ENCODE data around the gene SBSN. TPM values are rescaled to one million over a fixed set of nuclear protein-coding genes. Genes with fewer than 3 reads are reported as not detected.

The SBSN gene
- total and polyA plus RNA-seq, 9 of the 15 experiments (the other 6 are each of a cell fraction or from before 2014, with no cell fraction given) = 0.05 TPM; not detected in 8

GRCh38 chr19:35557539-35558399 lies 29.7 kb upstream of the SBSN start (continued):
- no peak for TF ChIP-seq E2F1 (CRISPR knock-in tag; IDR thresholded peaks at IDR 0.05)
- TF ChIP-seq MCM3 (IDR thresholded peaks at IDR 0.05) = no peak
- TF ChIP-seq IRF9 (tag; IDR thresholded peaks at IDR 0.05) = no peak
- TF ChIP-seq ZBTB11 (CRISPR knock-in tag; IDR thresholded peaks at IDR 0.05) = no peak
- no peak for TF ChIP-seq ZNF655 (CRISPR knock-in tag; IDR thresholded peaks at IDR 0.05)
- no peak for TF ChIP-seq SMAD4 (CRISPR knock-in tag; conservative IDR thresholded peaks at IDR 0.05)
- TF ChIP-seq ZNF3 (CRISPR knock-in tag; IDR thresholded peaks at IDR 0.05) = no peak
- no peak for TF ChIP-seq CHD2 (IDR thresholded peaks at IDR 0.05; ENCODE audit: low read depth, low read length)
- TF ChIP-seq SNRNP70 (optimal IDR thresholded peaks at IDR 0.05; ENCODE audit: low read depth, low read length) = no peak
- no peak for TF ChIP-seq ZNF780A (CRISPR knock-in tag; IDR thresholded peaks at IDR 0.05)
- TF ChIP-seq KAT7 (CRISPR knock-in tag; IDR thresholded peaks at IDR 0.05; ENCODE audit: borderline replicate concordance) = no peak

Measured in K562 (cell line).